VCaP (cell line): Measurements from ENCODE around the gene OCEL1.
"Not testable (repeated sequence)": the region's sequence is repeated elsewhere in the genome, so short reads cannot be mapped to it uniquely, and the experiment has no call there.

Experiments used
- H3K27ac ChIP-seq: fragments of 450-650 bp; 2 replicates; pipeline ENCODE4 v1.5.1; 2017
- CTCF ChIP-seq: fragments of 450-650 bp; conservative IDR thresholded peaks from 2 replicates; pipeline ENCODE4 v1.5.1; 2017; ENCODE audit warnings: mild to moderate bottlenecking, moderate library complexity

OCEL1 gene

GRCh38 chr19:17264641-17264979 is 38.6 kb downstream of the OCEL1 start, which contains the start of gene USHBP1:
TSS of gene USHBP1 (minus strand) at chr19:17264745. CDS start at chr19:17264299, 446 bp downstream.
- TF ChIP-seq CTCF, result no peak

GRCh38 chr19:17266026-17266425 is 40.0 kb downstream of the OCEL1 start:
- no peak for TF ChIP-seq CTCF
- H3K27ac ChIP-seq, result no peak overlapping the region

More at GRCh38 chr19:17264641-17264979, 38.6 kb downstream of the OCEL1 start, which contains the start of gene USHBP1:
- H3K27ac ChIP-seq, result no peak within 1 kb of the TSS

- 0 out of 2 replicates have a peak overlapping the region, but pooled peaks have one; percentile 13 for H3K27ac ChIP-seq
- TF ChIP-seq CTCF, result no peak
These were observed 40.6 kb downstream of the OCEL1 start for GRCh38 chr19:17266589-17266974.

- no peak for TF ChIP-seq CTCF
- peak within 1 kb of the TSS; percentile 71 for H3K27ac ChIP-seq
These were observed 41.2 kb downstream of the OCEL1 start, which contains the start of gene BABAM1 for GRCh38 chr19:17266975-17267788. TSS of gene BABAM1 (plus strand) at chr19:17267443. CDS start at chr19:17268807, 1,364 bp downstream.

- no peak for TF ChIP-seq CTCF
- H3K27ac ChIP-seq, result no peak overlapping the region
These were observed 42.7 kb downstream of the OCEL1 start for GRCh38 chr19:17268754-17269153.

GRCh38 chr19:17274892-17275291 is 48.9 kb downstream of the OCEL1 start:
- not testable (repeated sequence) for H3K27ac ChIP-seq

- no peak for TF ChIP-seq CTCF
- H3K27ac ChIP-seq, result no peak overlapping the region
These were observed 49.6 kb downstream of the OCEL1 start for GRCh38 chr19:17275441-17276175.
